ENCODE measurements around the gene YAF2.

GRCh38 chr12:42145197-42145549, 92.9 kb downstream of the YAF2 start:
- no peak for TF ChIP-seq CTCF (IDR thresholded peaks at IDR 0.05; ENCODE audit: borderline replicate concordance, extremely low read depth, low read length, poor library complexity, severe bottlenecking)
- no peak for TF ChIP-seq EZH2 (IDR thresholded peaks at IDR 0.05; ENCODE audit: borderline replicate concordance, low read depth, low read length, severe bottlenecking)

All from DND-41 (cell line).